ENCODE measurements around the gene ACSM2B.
"Not testable (repeated sequence)": the region's sequence is repeated elsewhere in the genome, so short reads cannot be mapped to it uniquely, and the experiment has no call there.

Gene ACSM2B

DNA sequence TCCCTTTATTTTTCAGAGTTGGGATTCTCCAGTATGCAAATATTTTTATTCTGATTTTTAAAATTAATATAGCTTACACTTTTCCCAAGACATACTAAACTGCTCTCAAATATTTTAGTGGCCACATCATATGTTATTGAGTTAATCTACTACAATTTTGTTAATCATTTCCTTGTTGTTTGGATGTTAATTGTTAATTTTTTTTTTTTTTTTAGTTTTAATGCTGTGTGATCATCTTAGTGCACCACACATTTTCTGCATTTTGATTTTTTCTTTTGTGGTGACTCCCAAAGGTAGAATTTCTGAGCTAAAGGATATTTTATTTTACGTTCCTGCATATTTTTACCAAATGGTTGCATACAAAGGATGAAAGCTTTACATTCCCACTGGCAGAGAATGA is 10.5 kb upstream of the ACSM2B start:
- POLR2A ChIA-PET; DNase-seq (ENCODE audit: extremely low spot score); CTCF ChIA-PET: not testable (repeated sequence)

DNA sequence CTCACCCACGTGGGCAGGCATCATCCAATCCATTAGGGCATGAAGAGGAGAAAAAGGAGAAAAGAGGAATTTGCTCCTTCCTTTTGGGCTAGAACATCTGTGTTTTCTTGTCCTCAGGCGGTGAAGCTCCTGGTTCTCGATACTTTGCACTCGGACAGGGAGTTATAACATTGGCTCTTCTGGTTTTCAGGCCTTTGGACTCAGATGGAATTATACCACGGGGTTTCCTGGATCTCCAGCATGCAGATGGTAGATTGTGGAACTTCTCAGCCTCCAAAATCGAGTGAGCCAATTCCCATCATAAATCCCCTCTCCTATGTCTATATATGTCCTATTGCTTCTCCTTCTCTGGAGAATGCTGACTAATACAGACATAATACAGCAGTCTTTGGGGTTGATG is 9.9 kb upstream of the ACSM2B start:
- CTCF ChIA-PET: not testable (repeated sequence)

DNA sequence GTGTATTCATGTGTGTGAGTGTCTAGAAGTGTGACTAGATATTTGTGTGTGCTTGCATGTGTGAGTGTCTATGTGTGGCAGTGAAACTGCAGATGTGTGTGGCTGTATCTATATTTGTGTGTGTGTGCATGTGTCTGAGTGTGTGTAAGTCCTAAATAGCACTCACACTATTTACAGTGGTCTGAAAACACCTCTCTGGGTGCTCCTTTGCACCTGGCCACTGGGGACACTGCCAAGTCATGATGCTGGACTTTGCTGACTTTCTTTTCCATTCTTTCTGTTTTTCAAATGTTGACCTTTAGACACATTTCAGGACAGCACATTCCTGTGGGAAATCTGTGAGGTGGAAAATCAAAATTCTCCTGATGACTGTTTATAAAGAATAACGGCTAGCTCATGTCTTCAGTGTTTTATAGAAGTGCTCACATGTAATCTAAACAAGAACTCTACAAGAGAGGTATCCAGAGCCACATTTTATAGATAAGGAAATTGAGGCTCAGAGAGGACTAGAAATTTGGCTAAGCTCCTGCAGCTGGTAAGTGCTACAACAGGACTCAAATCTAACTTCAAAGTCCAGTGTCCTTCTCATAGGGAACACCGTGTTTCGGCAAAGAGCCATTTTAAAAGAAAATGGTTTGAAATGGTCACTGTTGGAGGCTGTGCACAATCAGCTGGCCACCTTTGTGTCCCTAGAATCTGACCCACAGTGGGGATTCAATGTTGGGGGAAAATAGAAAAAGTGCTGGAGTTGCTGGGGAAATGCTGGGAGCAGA is 4.5 kb upstream of the ACSM2B start:
- CTCF ChIA-PET; POLR2A ChIA-PET; DNase-seq (ENCODE audit: extremely low spot score): not testable (repeated sequence)

More for the DNA sequence above, 9.9 kb upstream of the ACSM2B start:
- POLR2A ChIA-PET; DNase-seq (ENCODE audit: extremely low spot score): not testable (repeated sequence)

DNA sequence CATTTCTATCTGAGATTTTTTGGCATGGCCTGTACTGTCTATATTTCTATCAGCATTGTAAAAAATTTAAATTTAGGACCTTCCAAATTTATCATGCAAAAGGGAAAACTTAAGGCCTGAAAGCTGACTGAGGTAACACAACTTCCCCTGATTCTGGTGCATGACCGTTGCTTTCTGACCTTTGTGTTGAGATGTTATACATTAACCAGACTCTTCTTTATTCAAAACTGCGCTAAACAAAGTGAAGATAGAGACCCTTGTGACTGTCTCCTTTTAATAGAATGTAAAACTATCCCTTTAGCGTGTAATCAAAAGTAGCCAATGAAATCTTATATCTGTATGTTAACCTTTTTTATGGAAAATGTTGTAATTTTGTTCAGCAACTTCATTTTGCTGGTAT is 1.9 kb upstream of the ACSM2B start:
- DNase-seq (ENCODE audit: extremely low spot score); POLR2A ChIA-PET; CTCF ChIA-PET: not testable (repeated sequence)

DNA sequence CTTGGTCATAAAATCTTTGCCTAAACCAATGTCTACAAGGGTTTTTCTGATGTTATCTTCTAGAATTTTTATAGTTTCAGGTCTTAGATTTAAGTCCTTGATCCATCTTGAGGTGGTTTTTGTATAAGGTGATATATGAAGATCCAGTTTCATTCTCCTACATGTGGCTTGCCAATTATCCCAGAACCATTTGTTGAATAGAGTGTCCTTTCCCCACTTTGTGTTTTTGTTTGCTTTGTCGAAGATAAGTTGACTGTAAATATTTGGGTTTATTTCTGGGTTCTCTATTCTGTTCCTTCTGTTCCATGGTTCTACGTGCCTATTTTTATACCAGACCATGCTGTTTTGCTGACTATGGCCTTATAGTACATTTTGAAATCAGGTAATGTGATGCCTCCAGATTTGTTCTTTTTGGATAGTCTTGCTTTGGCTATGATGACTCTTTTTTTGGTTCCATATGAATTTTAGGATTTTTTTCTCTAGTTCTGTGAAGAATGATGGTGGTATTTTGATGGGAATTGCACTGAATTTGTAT is 7.0 kb downstream of the ACSM2B start:
- CTCF ChIA-PET; POLR2A ChIA-PET; DNase-seq (ENCODE audit: extremely low spot score): not testable (repeated sequence)

DNA sequence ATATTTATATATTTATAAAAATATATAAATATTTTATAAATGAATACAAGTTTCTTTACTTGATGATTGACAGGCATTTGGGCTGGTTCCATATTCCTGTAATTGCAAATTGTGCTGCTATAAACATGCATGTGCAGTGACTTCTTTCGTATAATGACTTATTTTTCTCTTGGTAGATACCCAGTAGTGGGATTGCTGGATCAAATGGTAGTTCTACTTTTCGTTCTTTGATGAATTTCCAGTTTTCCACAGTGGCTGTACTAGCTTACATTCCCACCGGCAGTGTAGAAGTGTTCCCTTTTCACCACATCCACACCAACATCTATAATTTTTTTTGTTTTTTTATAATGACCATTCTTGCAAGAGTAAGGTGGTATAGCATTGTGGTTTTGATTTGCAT is 7.8 kb downstream of the ACSM2B start:
- TF ChIP-seq SUZ12 (IDR thresholded peaks at IDR 0.05): no peak
- TF ChIP-seq NFRKB (IDR thresholded peaks at IDR 0.05): no peak
- TF ChIP-seq L3MBTL2 (conservative IDR thresholded peaks at IDR 0.05): no peak
- no peak for TF ChIP-seq ARNT (IDR thresholded peaks at IDR 0.05)
- TF ChIP-seq ELF4 (IDR thresholded peaks at IDR 0.05): no peak
- no peak for TF ChIP-seq HDGF (IDR thresholded peaks at IDR 0.05; ENCODE audit: borderline replicate concordance)
- TF ChIP-seq, protein P1, sequence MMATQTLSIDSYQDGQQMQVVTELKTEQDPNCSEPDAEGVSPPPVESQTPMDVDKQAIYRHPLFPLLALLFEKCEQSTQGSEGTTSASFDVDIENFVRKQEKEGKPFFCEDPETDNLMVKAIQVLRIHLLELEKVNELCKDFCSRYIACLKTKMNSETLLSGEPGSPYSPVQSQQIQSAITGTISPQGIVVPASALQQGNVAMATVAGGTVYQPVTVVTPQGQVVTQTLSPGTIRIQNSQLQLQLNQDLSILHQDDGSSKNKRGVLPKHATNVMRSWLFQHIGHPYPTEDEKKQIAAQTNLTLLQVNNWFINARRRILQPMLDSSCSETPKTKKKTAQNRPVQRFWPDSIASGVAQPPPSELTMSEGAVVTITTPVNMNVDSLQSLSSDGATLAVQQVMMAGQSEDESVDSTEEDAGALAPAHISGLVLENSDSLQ (IDR thresholded peaks at IDR 0.05): no peak
- TF ChIP-seq ZNF384 (IDR thresholded peaks at IDR 0.05): no peak
- no peak for TF ChIP-seq FOXM1 (IDR thresholded peaks at IDR 0.05; ENCODE audit: borderline replicate concordance)
- TF ChIP-seq SP1 (IDR thresholded peaks at IDR 0.05): no peak
- TF ChIP-seq CTBP1 (IDR thresholded peaks at IDR 0.05; ENCODE audit: borderline replicate concordance): no peak
- no peak for TF ChIP-seq LEF1 (IDR thresholded peaks at IDR 0.05; ENCODE audit: borderline replicate concordance)
- TF ChIP-seq FOXA1 (IDR thresholded peaks at IDR 0.05): no peak
- ChIA-PET CTCF (no interaction called here), POLR2A (no interaction called here)
- no peak for DNase-seq (ENCODE audit: extremely low spot score)

DNA sequence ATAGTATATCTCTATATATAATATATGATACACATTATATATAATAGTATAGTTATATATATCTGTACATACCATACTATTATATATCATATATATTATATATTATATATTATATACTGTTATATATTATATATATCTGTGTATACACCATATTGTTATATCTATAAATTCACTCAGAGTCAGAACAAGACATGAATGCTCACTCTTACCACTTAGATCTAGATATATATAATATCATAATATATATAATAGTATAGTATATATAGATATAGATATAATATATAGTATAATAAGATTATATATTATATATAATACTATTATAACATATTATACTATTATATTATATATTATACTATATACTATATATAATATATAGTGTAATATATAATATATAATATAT is 9.3 kb downstream of the ACSM2B start:
- ChIA-PET POLR2A (no interaction called here), CTCF (no interaction called here)
- TF ChIP-seq L3MBTL2 (conservative IDR thresholded peaks at IDR 0.05) (no peak), FOXM1 (IDR thresholded peaks at IDR 0.05; ENCODE audit: borderline replicate concordance) (no peak), SUZ12 (IDR thresholded peaks at IDR 0.05) (no peak), LEF1 (IDR thresholded peaks at IDR 0.05; ENCODE audit: borderline replicate concordance) (no peak)
- DNase-seq (ENCODE audit: extremely low spot score): no peak

DNA sequence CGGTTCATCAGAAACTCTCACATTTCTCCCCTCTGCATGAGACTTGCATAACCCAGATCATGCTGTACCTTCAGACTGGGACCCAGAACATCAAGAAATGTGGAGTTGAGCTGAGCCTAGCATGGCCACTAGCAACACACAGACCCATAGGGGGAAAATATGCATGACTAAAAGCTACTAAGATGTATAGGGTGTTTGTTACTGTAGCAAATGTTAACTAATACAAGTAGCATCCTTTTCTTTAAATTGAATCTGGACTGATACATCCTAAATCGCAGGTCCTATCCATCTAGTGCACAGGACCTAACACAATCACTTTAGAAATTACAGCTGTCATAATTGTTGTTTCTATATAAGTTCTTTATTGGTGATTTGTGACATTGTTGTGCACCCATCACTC is 10.8 kb downstream of the ACSM2B start:
- DNase-seq (ENCODE audit: extremely low spot score); POLR2A ChIA-PET; CTCF ChIA-PET: not testable (repeated sequence)

DNA sequence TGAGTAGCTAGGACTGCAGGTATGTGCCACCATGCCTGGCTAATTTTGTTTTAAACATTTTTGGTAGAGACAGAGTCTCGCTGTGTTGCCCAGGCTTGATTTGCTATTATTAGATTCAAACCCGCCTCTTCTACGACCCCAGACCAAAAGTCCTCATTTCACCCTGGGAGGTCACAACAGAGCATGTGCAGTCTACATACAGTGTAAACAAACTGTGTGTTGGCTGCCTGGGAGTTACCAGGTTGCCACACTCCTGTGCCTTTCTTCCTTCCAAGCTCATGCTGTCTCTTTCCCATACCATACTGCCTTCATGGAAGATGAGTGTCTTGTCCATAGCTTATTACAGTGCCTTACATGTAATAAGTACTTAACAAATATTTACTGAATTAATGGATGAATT is 11.9 kb downstream of the ACSM2B start:
- CTCF ChIA-PET; POLR2A ChIA-PET; DNase-seq (ENCODE audit: extremely low spot score): not testable (repeated sequence)

DNA sequence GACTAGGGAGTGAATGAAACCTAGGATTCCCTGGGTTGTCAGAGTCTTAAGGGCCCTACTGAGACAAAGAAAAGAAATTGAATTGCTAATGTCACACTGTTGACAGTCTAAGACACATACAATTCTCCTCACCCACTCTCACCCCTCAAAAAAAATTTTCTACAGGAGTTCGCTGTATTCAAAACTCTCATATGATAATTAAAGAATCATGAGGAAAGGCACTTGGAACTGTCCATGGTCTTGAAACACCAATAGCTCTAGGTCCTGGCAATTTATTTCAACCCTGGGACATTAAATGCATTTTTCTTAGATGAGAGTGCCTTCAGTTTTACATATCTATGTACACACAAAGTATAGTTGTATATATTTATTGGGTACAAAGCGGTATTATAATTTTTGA is 20.5 kb downstream of the ACSM2B start:
- CTCF ChIA-PET; DNase-seq (ENCODE audit: extremely low spot score); POLR2A ChIA-PET: not testable (repeated sequence)

DNA sequence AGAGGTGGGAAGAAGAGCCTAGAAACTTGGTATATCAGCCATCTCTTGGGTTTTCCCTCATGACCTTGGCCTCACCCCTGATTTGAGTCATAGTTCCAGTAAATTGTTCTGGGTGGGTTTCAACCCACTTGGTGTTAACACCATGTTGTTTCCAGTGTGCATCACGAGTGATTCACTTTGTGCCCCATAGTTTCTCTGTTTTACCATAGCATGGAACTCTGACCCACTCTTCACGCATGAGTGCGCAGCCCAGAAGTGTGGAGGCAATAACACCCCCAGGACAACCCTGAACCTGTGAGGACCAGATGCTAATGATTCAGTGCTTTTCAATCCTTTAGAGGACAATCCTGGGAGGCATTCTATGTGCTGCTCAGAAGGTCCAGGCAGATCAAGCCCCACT is 21.5 kb downstream of the ACSM2B start:
- CTCF ChIA-PET; DNase-seq (ENCODE audit: extremely low spot score); POLR2A ChIA-PET: not testable (repeated sequence)

DNA sequence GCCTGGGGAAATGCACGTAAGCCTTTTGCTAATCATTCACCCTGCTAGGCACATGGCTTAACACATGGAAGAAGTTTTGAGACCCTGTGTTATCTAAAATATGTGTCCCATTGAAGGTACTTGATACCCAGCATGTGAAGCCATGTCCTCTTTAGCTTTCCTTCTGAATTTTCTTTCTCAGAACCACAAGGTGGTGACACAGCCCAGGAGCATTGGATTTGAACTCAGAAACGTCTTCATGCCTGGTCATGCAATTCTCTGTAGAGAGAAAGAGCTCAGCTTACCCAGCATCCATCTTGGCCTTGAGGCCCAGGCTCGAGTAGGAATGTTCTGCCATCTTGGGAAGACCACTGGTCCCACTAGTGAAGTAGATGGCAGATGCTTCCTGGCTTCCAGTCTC is 22.7 kb downstream of the ACSM2B start:
- POLR2A ChIA-PET; CTCF ChIA-PET; DNase-seq (ENCODE audit: extremely low spot score): not testable (repeated sequence)

DNA sequence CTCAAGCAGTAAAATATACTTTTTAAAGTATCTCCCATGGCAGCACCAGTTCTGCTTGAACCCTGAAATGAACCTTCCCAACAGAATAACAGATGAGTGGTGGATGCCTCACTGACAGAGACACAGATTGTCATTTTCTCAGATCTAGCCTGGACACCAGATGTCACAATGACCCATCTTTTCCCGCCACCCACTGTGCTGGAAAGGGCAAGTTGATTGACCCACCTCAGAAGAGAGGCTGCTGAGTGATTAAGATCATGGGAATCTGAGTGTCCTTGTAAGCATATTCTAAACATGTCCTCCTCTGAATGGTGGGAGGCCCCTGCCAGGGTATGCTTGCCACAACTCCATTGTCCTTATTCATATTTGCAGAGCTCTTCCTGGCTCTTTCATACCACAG is 29.2 kb downstream of the ACSM2B start:
- CTCF ChIA-PET; DNase-seq (ENCODE audit: extremely low spot score); POLR2A ChIA-PET: not testable (repeated sequence)

DNA sequence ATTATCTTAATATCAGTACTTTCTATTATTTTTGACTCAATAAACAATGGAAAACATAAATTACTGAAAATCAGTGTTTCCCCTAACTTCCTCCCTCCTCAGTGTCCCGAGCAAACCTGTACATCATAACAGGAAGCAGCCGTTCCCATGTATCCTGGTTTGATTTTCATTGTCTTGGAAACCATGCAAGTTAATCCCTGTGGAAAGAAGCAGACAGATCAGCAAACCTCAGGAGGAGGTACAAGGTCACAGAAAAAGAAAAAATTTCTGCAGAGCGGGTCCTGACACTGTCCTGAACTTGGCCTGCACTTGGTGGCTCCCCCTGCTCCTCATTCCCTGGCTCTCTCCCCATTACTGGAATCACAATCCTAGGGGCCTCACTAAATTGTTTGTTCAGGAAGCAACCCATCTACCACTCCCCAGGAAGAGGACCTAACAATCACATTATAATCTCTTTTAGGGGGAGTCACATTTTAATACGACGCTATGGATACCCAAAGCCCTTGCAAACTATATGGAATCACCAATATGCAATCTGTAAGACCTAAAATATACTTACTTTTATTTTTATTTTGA is 29.8 kb downstream of the ACSM2B start:
- DNase-seq (ENCODE audit: extremely low spot score); POLR2A ChIA-PET; CTCF ChIA-PET: not testable (repeated sequence)

DNA sequence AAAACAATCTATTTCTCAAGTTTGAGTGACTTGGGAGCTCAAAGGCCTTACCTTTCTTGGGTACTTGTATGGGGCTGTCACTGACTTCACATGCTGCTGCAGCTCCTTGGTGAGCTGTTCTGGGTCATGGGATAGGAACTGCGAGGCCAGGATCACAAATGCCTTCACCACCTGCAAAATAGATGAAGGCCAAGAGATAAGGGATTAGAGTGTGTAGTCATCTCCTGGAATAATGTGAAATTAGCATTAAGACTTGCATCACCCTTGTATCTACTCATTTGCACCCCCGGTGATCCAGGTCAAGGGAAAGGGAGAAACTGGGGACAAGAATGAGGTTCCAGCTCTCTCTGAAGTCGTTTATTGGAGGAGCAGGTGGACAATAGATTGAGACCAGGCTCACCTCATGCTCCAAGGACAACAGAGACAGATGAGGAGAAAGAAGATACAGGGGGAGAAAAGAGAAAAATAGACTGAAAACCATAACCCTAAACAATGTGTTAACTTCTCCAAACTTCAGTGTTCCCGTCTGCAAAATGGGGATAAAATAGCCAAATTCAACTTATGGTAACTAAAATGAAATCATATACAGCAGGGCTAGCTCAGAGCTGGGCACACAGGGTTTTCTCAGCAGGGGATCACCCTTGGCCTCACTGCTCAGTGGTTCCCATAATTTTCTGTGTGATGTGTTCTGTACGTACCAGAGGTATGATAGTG is 35.4 kb downstream of the ACSM2B start:
- CTCF ChIA-PET; DNase-seq (ENCODE audit: extremely low spot score); POLR2A ChIA-PET: not testable (repeated sequence)
